ENCODE data around the gene PTPRT. TPM values are rescaled to one million over a fixed set of nuclear protein-coding genes. Genes with fewer than 3 reads are reported as not detected.

Gene PTPRT
- total and polyA plus RNA-seq, 2 of the 4 experiments (the other 2 are of a cell fraction) = not detected

- Histone ChIP-seq H3K27me3 (ENCODE audit: control insufficient read depth, insufficient read depth, low read length) (no peaks in the 10 kb centered on the region), H3K4ac (ENCODE audit: low read depth, low read length) (no peak overlapping the region), H2AK5ac (ENCODE audit: low read depth, low read length) (no peak overlapping the region), H3K27ac (ENCODE audit: insufficient read depth, low read length) (no peak overlapping the region), H4K20me1 (ENCODE audit: insufficient read depth, low read length) (no peaks in the 10 kb centered on the region), H2AFZ (replicated peaks; ENCODE audit: low read length, poor library complexity) (no peak overlapping the region), H3K14ac (replicated peaks; ENCODE audit: low read depth, low read length) (no peak overlapping the region), H4K8ac (ENCODE audit: low read depth in 2 of 2, low read length in 2 of 2) (no peak overlapping the region), H3K4me3 (ENCODE audit: insufficient read depth, low read depth, low read length) (no peak overlapping the region), H2BK5ac (ENCODE audit: low read depth, low read length, poor library complexity, severe bottlenecking) (no peak overlapping the region), H4K5ac (ENCODE audit: low read depth, low read length) (no peak overlapping the region), H2BK20ac (ENCODE audit: low read depth, low read length) (no peak overlapping the region), H3K9me1 (ENCODE audit: insufficient read depth, low read length) (no peaks in the 10 kb centered on the region), H2BK15ac (ENCODE audit: low read depth, low read length) (no peak overlapping the region), H3K4me1 (ENCODE audit: control insufficient read depth, insufficient read depth, low read length) (no peaks in the 10 kb centered on the region), H3K36me3 (ENCODE audit: control insufficient read depth, insufficient read depth, low read length) (no peaks in the 10 kb centered on the region), H3K79me1 (ENCODE audit: low read depth in 1 of 2, low read length in 2 of 2) (no peaks in the 10 kb centered on the region), H2BK120ac (ENCODE audit: low read depth, low read length) (no peak overlapping the region), H3K9ac (ENCODE audit: low read depth, low read length) (no peak overlapping the region), H3K18ac (ENCODE audit: low read depth, low read length) (no peak overlapping the region), H3K23ac (ENCODE audit: low read depth, low read length) (no peak overlapping the region), H3K9me3 (ENCODE audit: control insufficient read depth, insufficient read depth, low read length) (peaks cover 26% of the 10 kb centered on the region), H2AK9ac (replicated peaks; ENCODE audit: low read depth, low read length, poor library complexity) (no peak overlapping the region), H3K56ac (ENCODE audit: extremely low read depth, insufficient read depth, low read length) (no peak overlapping the region), H4K91ac (ENCODE audit: insufficient read depth, low read depth, low read length) (no peak overlapping the region), H3K4me2 (ENCODE audit: low read depth, low read length) (no peak overlapping the region)
- DNase-seq = no peak
- ChIA-PET CTCF (no interaction called here), POLR2A (ENCODE audit: unreplicated experiment) (no interaction called here)
- BruUV-seq (replicated peaks) = no TSS peak
- in situ Hi-C loops (cut with MboI; ENCODE audit: low sequenced_read_pairs) (no loop called here), dilution Hi-C loops (cut with HindIII; ENCODE audit: low sequenced_read_pairs, unreplicated experiment) (no loop called here), intact Hi-C loops (cut with micrococcal nuclease) (no loop called here)
- WGBS, 2 experiments (ENCODE audit: extremely low coverage in 2 of 2, insufficient read length in 1 of 2) = 33% methylated on average over 1 of the region's 4 CpGs; no CpG with 5 or more reads in 1 of the 2 experiments
- ATAC-seq (ENCODE audit: low read depth) = no peak
- no peak for TF ChIP-seq POLR2A (IDR thresholded peaks at IDR 0.05; ENCODE audit: low read depth, low read length)
- TF ChIP-seq, protein P1, sequence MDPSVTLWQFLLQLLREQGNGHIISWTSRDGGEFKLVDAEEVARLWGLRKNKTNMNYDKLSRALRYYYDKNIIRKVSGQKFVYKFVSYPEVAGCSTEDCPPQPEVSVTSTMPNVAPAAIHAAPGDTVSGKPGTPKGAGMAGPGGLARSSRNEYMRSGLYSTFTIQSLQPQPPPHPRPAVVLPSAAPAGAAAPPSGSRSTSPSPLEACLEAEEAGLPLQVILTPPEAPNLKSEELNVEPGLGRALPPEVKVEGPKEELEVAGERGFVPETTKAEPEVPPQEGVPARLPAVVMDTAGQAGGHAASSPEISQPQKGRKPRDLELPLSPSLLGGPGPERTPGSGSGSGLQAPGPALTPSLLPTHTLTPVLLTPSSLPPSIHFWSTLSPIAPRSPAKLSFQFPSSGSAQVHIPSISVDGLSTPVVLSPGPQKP (IDR thresholded peaks at IDR 0.05; ENCODE audit: borderline replicate concordance, low read depth, low read length) = no peak
- TF ChIP-seq RAD21 (IDR thresholded peaks at IDR 0.05; ENCODE audit: low read length) = no peak
- TF ChIP-seq, protein P2, sequence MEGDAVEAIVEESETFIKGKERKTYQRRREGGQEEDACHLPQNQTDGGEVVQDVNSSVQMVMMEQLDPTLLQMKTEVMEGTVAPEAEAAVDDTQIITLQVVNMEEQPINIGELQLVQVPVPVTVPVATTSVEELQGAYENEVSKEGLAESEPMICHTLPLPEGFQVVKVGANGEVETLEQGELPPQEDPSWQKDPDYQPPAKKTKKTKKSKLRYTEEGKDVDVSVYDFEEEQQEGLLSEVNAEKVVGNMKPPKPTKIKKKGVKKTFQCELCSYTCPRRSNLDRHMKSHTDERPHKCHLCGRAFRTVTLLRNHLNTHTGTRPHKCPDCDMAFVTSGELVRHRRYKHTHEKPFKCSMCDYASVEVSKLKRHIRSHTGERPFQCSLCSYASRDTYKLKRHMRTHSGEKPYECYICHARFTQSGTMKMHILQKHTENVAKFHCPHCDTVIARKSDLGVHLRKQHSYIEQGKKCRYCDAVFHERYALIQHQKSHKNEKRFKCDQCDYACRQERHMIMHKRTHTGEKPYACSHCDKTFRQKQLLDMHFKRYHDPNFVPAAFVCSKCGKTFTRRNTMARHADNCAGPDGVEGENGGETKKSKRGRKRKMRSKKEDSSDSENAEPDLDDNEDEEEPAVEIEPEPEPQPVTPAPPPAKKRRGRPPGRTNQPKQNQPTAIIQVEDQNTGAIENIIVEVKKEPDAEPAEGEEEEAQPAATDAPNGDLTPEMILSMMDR (conservative IDR thresholded peaks at IDR 0.05; ENCODE audit: low read depth, low read length) = no peak
- no peak for TF ChIP-seq SMC3 (IDR thresholded peaks at IDR 0.05; ENCODE audit: low read depth, low read length)
- no peak for TF ChIP-seq CEBPB (IDR thresholded peaks at IDR 0.05; ENCODE audit: low read depth, low read length)
- no peak for TF ChIP-seq FOS (IDR thresholded peaks at IDR 0.05; ENCODE audit: low read depth, low read length)
- no peak for TF ChIP-seq RCOR1 (IDR thresholded peaks at IDR 0.05; ENCODE audit: insufficient replicate concordance, low read length)
- TF ChIP-seq MXI1 (IDR thresholded peaks at IDR 0.05; ENCODE audit: borderline replicate concordance, low read depth, low read length) = no peak
- no peak for TF ChIP-seq CHD1 (IDR thresholded peaks at IDR 0.05; ENCODE audit: low read depth, low read length)
- TF ChIP-seq RFX5 (IDR thresholded peaks at IDR 0.05; ENCODE audit: low read depth, low read length) = no peak
- TF ChIP-seq USF2 (IDR thresholded peaks at IDR 0.05; ENCODE audit: low read depth, low read length) = no peak
- TF ChIP-seq NFE2L2 (IDR thresholded peaks at IDR 0.05; ENCODE audit: low read depth, low read length) = no peak
- no peak for TF ChIP-seq BHLHE40 (IDR thresholded peaks at IDR 0.05; ENCODE audit: low read depth, low read length)
- no peak for TF ChIP-seq MAZ (IDR thresholded peaks at IDR 0.05; ENCODE audit: borderline replicate concordance, low read depth, low read length)
- no peak for TF ChIP-seq MAFK (IDR thresholded peaks at IDR 0.05; ENCODE audit: low read depth, low read length)
These were observed 659.5 kb downstream of the PTPRT start for GRCh38 chr20:42530191-42530590.

Data from IMR-90 (cell line).